SK-N-SH treated with all-trans-retinoic acid at 6 μM for 48 hours (cell line): Measurements from ENCODE around the gene KRTAP12-3.

Source experiments
- TOX ChIP-seq: fragments of 250-450 bp; sonication (Bioruptor Pico); IDR thresholded peaks from 2 replicates; pipeline ENCODE4 v1.8.0; 2021; ENCODE audit warnings: mild to moderate bottlenecking, moderate library complexity, borderline replicate concordance
- ZFP3 ChIP-seq: fragments of 250-450 bp; sonication (Bioruptor Pico); IDR thresholded peaks from 2 replicates; pipeline ENCODE4 v1.5.0; 2020; ENCODE audit warnings: mild to moderate bottlenecking, moderate library complexity
- ZNF70 ChIP-seq: fragments of 450-650 bp; formaldehyde crosslinking; IDR thresholded peaks from 2 replicates; pipeline ENCODE4 v1.5.0; 2020; ENCODE audit warnings: mild to moderate bottlenecking, moderate library complexity
- TF ChIP-seq, protein P1 (sequence below): fragments of 250-450 bp; sonication (Bioruptor Pico); IDR thresholded peaks from 2 replicates; pipeline ENCODE4 v1.5.1; 2020; ENCODE audit warnings: low read depth, mild to moderate bottlenecking, moderate library complexity
- TF ChIP-seq, protein P2 (sequence below): fragments of 250-450 bp; sonication (Bioruptor Pico); IDR thresholded peaks from 2 replicates; pipeline ENCODE4 v1.8.0; 2020; ENCODE audit warnings: mild to moderate bottlenecking, moderate library complexity, borderline replicate concordance

DNA sequence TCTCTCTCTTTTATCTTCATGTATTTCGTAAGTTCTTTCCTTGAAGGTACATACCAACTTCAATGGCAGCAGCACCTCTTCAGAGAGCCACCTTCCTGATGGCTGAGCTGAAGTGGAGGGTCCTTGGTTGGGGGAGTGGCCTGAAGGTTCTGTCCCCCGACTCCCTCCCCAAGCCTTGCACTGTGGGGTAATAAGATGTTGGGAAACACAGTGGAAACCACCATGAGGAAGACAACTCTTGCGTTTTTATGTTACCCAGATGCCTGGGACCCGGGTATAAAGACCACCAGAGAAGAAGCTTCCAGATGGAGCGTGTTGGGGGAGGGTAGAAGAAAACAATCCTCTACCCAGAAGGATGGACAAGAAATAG lies 794 bp downstream of the KRTAP12-3 start:
- TF ChIP-seq ZNF70 (no peak), TOX (no peak), ZFP3 (CRISPR knock-in tag) (no peak)
- TF ChIP-seq, protein P1, sequence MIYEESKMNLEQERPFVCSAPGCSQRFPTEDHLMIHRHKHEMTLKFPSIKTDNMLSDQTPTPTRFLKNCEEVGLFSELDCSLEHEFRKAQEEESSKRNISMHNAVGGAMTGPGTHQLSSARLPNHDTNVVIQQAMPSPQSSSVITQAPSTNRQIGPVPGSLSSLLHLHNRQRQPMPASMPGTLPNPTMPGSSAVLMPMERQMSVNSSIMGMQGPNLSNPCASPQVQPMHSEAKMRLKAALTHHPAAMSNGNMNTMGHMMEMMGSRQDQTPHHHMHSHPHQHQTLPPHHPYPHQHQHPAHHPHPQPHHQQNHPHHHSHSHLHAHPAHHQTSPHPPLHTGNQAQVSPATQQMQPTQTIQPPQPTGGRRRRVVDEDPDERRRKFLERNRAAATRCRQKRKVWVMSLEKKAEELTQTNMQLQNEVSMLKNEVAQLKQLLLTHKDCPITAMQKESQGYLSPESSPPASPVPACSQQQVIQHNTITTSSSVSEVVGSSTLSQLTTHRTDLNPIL (CRISPR knock-in tag), result no peak
- TF ChIP-seq, protein P2, sequence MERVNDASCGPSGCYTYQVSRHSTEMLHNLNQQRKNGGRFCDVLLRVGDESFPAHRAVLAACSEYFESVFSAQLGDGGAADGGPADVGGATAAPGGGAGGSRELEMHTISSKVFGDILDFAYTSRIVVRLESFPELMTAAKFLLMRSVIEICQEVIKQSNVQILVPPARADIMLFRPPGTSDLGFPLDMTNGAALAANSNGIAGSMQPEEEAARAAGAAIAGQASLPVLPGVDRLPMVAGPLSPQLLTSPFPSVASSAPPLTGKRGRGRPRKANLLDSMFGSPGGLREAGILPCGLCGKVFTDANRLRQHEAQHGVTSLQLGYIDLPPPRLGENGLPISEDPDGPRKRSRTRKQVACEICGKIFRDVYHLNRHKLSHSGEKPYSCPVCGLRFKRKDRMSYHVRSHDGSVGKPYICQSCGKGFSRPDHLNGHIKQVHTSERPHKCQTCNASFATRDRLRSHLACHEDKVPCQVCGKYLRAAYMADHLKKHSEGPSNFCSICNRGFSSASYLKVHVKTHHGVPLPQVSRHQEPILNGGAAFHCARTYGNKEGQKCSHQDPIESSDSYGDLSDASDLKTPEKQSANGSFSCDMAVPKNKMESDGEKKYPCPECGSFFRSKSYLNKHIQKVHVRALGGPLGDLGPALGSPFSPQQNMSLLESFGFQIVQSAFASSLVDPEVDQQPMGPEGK (CRISPR knock-in tag), result no peak
